Upper lobe of right lung (tissue), 1 donor: Measurements from ENCODE around the gene KRTAP5-8. TPM values are rescaled to one million over a fixed set of nuclear protein-coding genes. Genes with fewer than 3 reads are reported as not detected.
"Not testable (repeated sequence)": the region's sequence is repeated elsewhere in the genome, so short reads cannot be mapped to it uniquely, and the experiment has no call there.

Source experiments
- ATAC-seq: fragments of 200-7000 bp; cut with Tn5 transposase; one replicate; pipeline ENCODE4 v1.9.1; 2020; ENCODE audit warnings: mild to moderate bottlenecking, moderate library complexity
- DNase-seq: peaks from one replicate; pipeline ENCODE4 v3.0.0-alpha.2; 2020
- H3K27ac ChIP-seq: fragments of 200-600 bp; one replicate; pipeline ENCODE4 v1.8.0; 2022
- H3K27me3 ChIP-seq: fragments of 200-600 bp; one replicate; pipeline ENCODE4 v1.8.0; 2022; ENCODE audit warnings: mild to moderate bottlenecking
- H3K36me3 ChIP-seq: fragments of 200-600 bp; one replicate; pipeline ENCODE4 v1.8.0; 2022
- H3K4me1 ChIP-seq: fragments of 200-600 bp; one replicate; pipeline ENCODE4 v1.8.0; 2022
- H3K4me3 ChIP-seq: fragments of 200-600 bp; one replicate; pipeline ENCODE4 v1.8.0; 2022; ENCODE audit warnings: mild to moderate bottlenecking
- H3K9me3 ChIP-seq: fragments of 200-600 bp; one replicate; pipeline ENCODE4 v1.8.0; 2022
- CTCF ChIP-seq: fragments of 200-600 bp; IDR thresholded peaks from one replicate; pipeline ENCODE4 v1.8.0; 2022; ENCODE audit warnings: antibody characterized with exemption
- intact Hi-C: fragments of 100-400 bp; cut with DNase I; formaldehyde crosslinking; loops from one replicate; pipeline ENCODE4 v1.11.0; 2022
- total RNA-seq: library from RNA; stranded (reverse); fragmentation: NEBNext Ultra II Directional; extraction: Animal tissue kit (Norgen Biotek cat#: 25700); gene quantifications from one replicate; pipeline ENCODE4 v1.2.1, GENCODE V29; 2021
- donor health status: DM: no; HTN: yes; CAD: no; lungs with severe emphysema.

Gene KRTAP5-8
- total RNA-seq, 1 donor from 2014 or later, result not detected

- H3K4me3 ChIP-seq, result no peak overlapping the region
Measured at GRCh38 chr11:71568704-71569349, 31.0 kb downstream of the KRTAP5-8 start.

DNA sequence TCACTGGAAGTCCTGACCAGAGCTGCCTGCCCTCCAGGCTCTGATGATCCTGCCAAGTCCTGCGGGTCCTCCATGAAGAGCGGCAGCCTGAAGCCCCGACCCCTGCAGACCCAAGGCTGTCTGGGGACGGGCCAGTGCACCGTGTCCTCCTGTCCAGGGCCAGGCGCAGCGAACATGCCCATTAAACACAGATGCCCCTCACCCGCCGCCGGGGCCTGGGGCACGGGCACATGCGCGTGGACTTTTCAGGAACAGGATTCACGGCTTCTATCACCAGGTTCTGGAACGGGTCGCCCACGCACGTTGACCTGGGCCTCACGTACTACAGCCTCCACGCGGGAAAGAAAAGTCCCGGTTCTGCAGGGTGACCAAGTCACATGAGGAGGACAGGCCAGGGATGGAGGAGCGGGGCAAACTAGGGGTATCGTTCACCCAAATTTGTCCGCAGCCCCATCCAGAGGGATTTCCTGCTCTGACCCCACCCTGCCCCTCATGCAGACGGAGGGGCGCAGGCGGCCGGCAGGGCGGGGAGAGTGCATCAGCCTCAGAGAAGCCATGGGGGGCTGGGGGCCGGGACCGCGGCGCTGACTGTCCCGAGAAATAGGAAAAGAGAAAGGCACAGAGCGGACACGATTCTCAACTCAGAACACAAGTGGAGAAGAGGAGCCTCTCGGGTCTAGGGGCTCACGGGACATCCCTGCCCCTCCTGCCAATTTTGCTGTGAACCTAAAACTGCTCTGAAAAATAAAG is 33.5 kb downstream of the KRTAP5-8 start:
- H3K36me3 ChIP-seq, intact Hi-C loops, H3K4me3 ChIP-seq, H3K27me3 ChIP-seq, H3K27ac ChIP-seq, H3K9me3 ChIP-seq, DNase-seq, H3K4me1 ChIP-seq, ATAC-seq: not testable (repeated sequence)

More at GRCh38 chr11:71568704-71569349, 31.0 kb downstream of the KRTAP5-8 start:
- Histone ChIP-seq H3K4me1 (no peaks in the 10 kb centered on the region), H3K27me3 (peaks cover 4% of the 10 kb centered on the region), H3K27ac (no peak overlapping the region), H3K9me3 (no peaks in the 10 kb centered on the region), H3K36me3 (no peaks in the 10 kb centered on the region)
- intact Hi-C loops, result no loop called here
- DNase-seq (no peak), ATAC-seq (no peak)
- TF ChIP-seq CTCF, result no peak

- Histone ChIP-seq H3K27me3 (no peaks in the 10 kb centered on the region), H3K27ac (no peak overlapping the region), H3K9me3 (no peaks in the 10 kb centered on the region), H3K4me3 (no peak overlapping the region), H3K4me1 (no peaks in the 10 kb centered on the region), H3K36me3 (no peaks in the 10 kb centered on the region)
- intact Hi-C loops, result no loop called here
- ATAC-seq (no peak), DNase-seq (no peak)
- no peak for TF ChIP-seq CTCF
Measured at GRCh38 chr11:71572811-71573210, 35.0 kb downstream of the KRTAP5-8 start.

- intact Hi-C loops, result no loop called here
- no peak for TF ChIP-seq CTCF
- Histone ChIP-seq H3K4me1 (no peaks in the 10 kb centered on the region), H3K27me3 (no peaks in the 10 kb centered on the region), H3K9me3 (no peaks in the 10 kb centered on the region), H3K27ac (no peak overlapping the region), H3K36me3 (no peaks in the 10 kb centered on the region), H3K4me3 (no peak overlapping the region)
- ATAC-seq (no peak), DNase-seq (no peak)
Measured at GRCh38 chr11:71574418-71574817, 36.6 kb downstream of the KRTAP5-8 start.

DNA sequence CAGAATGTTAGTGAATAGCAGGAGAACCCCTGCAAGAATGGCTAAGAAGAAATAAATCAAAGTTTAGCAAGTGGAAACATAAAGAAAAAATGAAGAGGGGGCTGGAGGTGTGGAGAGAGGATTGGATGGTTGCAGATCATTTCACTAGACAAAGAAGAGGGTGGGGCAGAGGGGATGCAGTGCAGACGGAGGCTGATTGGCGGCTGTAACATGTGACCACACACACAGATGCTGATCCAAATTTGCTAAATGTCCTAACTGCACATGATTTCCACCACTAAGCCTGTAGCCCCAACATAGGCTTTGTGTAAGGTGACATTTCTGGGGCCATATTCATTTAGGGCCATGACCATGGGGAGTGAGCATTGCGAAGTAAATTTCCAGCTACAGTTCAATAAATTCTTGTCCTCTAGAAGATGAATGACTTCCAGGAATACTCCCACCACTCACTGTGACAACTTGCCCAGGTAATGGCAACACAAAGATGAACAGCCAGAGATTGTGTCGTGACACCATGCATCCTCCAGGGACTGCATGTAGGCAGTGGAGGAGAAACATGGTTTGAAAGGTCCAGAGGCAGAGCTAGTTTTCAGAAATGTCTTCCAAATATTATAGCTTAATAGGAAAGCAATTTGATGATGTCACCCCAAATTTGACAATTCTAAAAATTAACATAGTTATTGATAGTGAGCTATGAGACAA is 38.0 kb downstream of the KRTAP5-8 start:
- ATAC-seq (no peak), DNase-seq (no peak)
- no peak for TF ChIP-seq CTCF
- Histone ChIP-seq H3K27ac (no peak overlapping the region), H3K4me1 (no peaks in the 10 kb centered on the region), H3K4me3 (no peak overlapping the region), H3K36me3 (no peaks in the 10 kb centered on the region), H3K27me3 (no peaks in the 10 kb centered on the region), H3K9me3 (no peaks in the 10 kb centered on the region)
- intact Hi-C loops, result no loop called here

GRCh38 chr11:71576688-71577465 is 39.1 kb downstream of the KRTAP5-8 start:
- DNase-seq, H3K4me3 ChIP-seq, ATAC-seq, H3K36me3 ChIP-seq, H3K9me3 ChIP-seq, H3K27me3 ChIP-seq, H3K4me1 ChIP-seq, intact Hi-C loops, H3K27ac ChIP-seq: not testable (repeated sequence)
